ENCODE data around the gene ERAL1. TPM values are rescaled to one million over a fixed set of nuclear protein-coding genes. Genes with fewer than 3 reads are reported as not detected.
A peak's percentile ranks its signal among the peaks of the same experiment; 100 is the strongest.
"Not testable (repeated sequence)": the region's sequence is repeated elsewhere in the genome, so short reads cannot be mapped to it uniquely, and the experiment has no call there.

Gene ERAL1
- total and polyA plus RNA-seq, 2 of the 13 experiments (the other 11 are each of a cell fraction or from before 2014, with no cell fraction given), result 46.9 to 72.2 TPM

DNA sequence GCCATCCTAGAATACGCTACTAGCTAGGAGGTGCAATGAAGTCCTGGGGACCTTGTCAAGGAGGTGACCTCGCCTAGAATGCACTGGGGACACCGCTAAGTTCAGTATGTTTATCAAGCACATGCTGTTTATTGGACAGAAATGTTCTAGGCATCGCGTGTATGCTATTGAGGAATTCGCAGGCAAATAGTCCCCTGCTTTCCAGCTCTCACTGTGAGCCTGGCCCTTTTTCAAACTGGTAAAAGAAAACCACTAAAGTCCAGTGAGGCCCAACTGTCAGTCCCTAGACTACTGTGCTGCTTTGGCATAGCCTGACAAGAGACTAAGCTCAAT is 11.0 kb upstream of the ERAL1 start:
- in situ Hi-C loops (cut with HindIII; ENCODE audit: extremely low pct_ligation_motif_present, low pct_unique_long_range_greater_than_20kb) (no loop called here), intact Hi-C loops (cut with micrococcal nuclease; ENCODE audit: unreplicated experiment) (loop anchor here (2.0 to 5.0 kb wide), 3 partner anchors 36 to 81 kb away; no protein-coding TSS in a partner anchor)
- Histone ChIP-seq H3K4me1 (ENCODE audit: insufficient read depth, low read length) (peaks cover 20% of the 10 kb centered on the region), H3K9ac (ENCODE audit: insufficient read depth, low read depth, low read length) (no peak overlapping the region), H3K4me3 (replicated peaks in 1 of 3; ENCODE audit: insufficient read depth in 1 of 3, low read depth in 2 of 3, low read length in 3 of 3) (no peak overlapping the region), H3K27me3 (ENCODE audit: control insufficient read depth in 1 of 2, insufficient read depth in 2 of 2, low read length in 2 of 2) (no peaks in the 10 kb centered on the region; a peak in 1 of 5 replicates), H3K4me2 (ENCODE audit: low read depth, low read length) (no peak overlapping the region), H3K79me2 (ENCODE audit: insufficient read depth, low read length) (peaks cover 30% of the 10 kb centered on the region), H3K36me3 (replicated peaks in 1 of 2; ENCODE audit: control insufficient read depth in 1 of 2, insufficient read depth in 2 of 2, low read length in 2 of 2) (no peaks in the 10 kb centered on the region), H3K27ac (ENCODE audit: extremely low read length, insufficient read depth, low read length) (no peak overlapping the region), H3K9me3 (ENCODE audit: low read length) (no peaks in the 10 kb centered on the region), H2AFZ (ENCODE audit: low read length) (no peak overlapping the region), H4K20me1 (ENCODE audit: insufficient read depth, low read length) (no peaks in the 10 kb centered on the region)
- 56% methylated on average over 5 of the region's 6 CpGs for WGBS (ENCODE audit: low lambda C conversion rate)
- ATAC-seq, result no peak
- TF ChIP-seq, protein P1, sequence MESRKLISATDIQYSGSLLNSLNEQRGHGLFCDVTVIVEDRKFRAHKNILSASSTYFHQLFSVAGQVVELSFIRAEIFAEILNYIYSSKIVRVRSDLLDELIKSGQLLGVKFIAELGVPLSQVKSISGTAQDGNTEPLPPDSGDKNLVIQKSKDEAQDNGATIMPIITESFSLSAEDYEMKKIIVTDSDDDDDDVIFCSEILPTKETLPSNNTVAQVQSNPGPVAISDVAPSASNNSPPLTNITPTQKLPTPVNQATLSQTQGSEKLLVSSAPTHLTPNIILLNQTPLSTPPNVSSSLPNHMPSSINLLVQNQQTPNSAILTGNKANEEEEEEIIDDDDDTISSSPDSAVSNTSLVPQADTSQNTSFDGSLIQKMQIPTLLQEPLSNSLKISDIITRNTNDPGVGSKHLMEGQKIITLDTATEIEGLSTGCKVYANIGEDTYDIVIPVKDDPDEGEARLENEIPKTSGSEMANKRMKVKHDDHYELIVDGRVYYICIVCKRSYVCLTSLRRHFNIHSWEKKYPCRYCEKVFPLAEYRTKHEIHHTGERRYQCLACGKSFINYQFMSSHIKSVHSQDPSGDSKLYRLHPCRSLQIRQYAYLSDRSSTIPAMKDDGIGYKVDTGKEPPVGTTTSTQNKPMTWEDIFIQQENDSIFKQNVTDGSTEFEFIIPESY (CRISPR knock-in tag; IDR thresholded peaks at IDR 0.05), result 0 out of 2 replicates have a peak, but pooled peaks have one; percentile 21
- TF ChIP-seq, protein P2, sequence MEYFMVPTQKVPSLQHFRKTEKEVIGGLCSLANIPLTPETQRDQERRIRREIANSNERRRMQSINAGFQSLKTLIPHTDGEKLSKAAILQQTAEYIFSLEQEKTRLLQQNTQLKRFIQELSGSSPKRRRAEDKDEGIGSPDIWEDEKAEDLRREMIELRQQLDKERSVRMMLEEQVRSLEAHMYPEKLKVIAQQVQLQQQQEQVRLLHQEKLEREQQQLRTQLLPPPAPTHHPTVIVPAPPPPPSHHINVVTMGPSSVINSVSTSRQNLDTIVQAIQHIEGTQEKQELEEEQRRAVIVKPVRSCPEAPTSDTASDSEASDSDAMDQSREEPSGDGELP (IDR thresholded peaks at IDR 0.05; ENCODE audit: borderline replicate concordance, low read depth), result no peak
- DNase-seq (ENCODE audit: low spot score), result no peak
- CTCF ChIA-PET (ENCODE audit: low intra/inter-chr PET ratio, low total read pairs), result no interaction called here
- BruUV-seq (replicated peaks), result no TSS peak
- POLR2A ChIA-PET, result interaction anchor here (2.1 to 3.0 kb wide), 3 partner anchors 11 to 124 kb away, joined by 7 to 14 read pairs (median 10); partner anchors contain the start of genes ERAL1, RPL23A and TLCD1
- FAIRE-seq, result no peak

DNA sequence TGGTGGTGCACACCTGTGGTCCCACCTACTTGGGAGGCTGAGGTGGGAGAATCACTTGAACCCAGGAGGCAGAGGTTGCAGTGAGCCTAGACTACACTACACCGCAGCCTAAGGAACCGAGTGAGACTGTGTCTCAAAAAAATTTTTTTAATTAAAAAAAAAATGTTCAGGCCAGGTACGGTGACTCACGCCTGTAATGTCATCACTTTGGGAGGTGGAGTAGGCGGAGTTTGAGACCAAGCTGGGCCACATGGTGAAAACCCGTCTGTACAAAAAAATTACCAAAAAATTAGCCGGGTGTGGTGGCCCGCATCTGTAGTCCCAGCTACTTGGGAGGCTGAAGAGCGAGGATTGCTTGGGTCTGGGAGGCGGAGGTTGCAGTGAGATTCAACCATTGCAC is 8.6 kb upstream of the ERAL1 start:
- no peak overlapping the region for H3K27ac ChIP-seq (ENCODE audit: extremely low read length, insufficient read depth, low read length)
- no peak overlapping the region for H3K4me2 ChIP-seq (ENCODE audit: low read depth, low read length)
- in situ Hi-C loops (cut with HindIII; ENCODE audit: extremely low pct_ligation_motif_present, low pct_unique_long_range_greater_than_20kb) (no loop called here), intact Hi-C loops (cut with micrococcal nuclease; ENCODE audit: unreplicated experiment) (no loop called here)
- no TSS peak for BruUV-seq (replicated peaks)
- H3K4me3 ChIP-seq (replicated peaks in 1 of 3; ENCODE audit: insufficient read depth in 1 of 3, low read depth in 2 of 3, low read length in 3 of 3), result no peak overlapping the region
- no peaks in the 10 kb centered on the region for H3K9me3 ChIP-seq (ENCODE audit: low read length)
- CTCF ChIA-PET (ENCODE audit: low intra/inter-chr PET ratio, low total read pairs), result no interaction called here
- DNase-seq (ENCODE audit: low spot score), result no peak
- H4K20me1 ChIP-seq (ENCODE audit: insufficient read depth, low read length), result no peaks in the 10 kb centered on the region
- H3K4me1 ChIP-seq (ENCODE audit: insufficient read depth, low read length), result peaks cover 29% of the 10 kb centered on the region
- TF ChIP-seq ZHX1 (CRISPR knock-in tag; IDR thresholded peaks at IDR 0.05; ENCODE audit: low read depth), result no peak
- no peak for TF ChIP-seq RARA (CRISPR knock-in tag; IDR thresholded peaks at IDR 0.05)
- TF ChIP-seq RBM39 (IDR thresholded peaks at IDR 0.05; ENCODE audit: low read depth, low read length, poor library complexity, severe bottlenecking), result no peak
- FAIRE-seq, result no peak
- H2AFZ ChIP-seq (ENCODE audit: low read length), result no peak overlapping the region
- WGBS (ENCODE audit: low lambda C conversion rate), result 76% methylated on average over 10 of the region's 10 CpGs
- POLR2A ChIA-PET, result no interaction called here
- H3K9ac ChIP-seq (ENCODE audit: insufficient read depth, low read depth, low read length), result no peak overlapping the region
- H3K27me3 ChIP-seq (ENCODE audit: control insufficient read depth in 1 of 2, insufficient read depth in 2 of 2, low read length in 2 of 2), result peaks cover 0 to 1% of the 10 kb centered on the region in 2 experiments; a peak in 2 of 5 replicates
- no peaks in the 10 kb centered on the region for H3K36me3 ChIP-seq (replicated peaks in 1 of 2; ENCODE audit: control insufficient read depth in 1 of 2, insufficient read depth in 2 of 2, low read length in 2 of 2)
- peaks cover 12% of the 10 kb centered on the region for H3K79me2 ChIP-seq (ENCODE audit: insufficient read depth, low read length)
- ATAC-seq, result no peak

DNA sequence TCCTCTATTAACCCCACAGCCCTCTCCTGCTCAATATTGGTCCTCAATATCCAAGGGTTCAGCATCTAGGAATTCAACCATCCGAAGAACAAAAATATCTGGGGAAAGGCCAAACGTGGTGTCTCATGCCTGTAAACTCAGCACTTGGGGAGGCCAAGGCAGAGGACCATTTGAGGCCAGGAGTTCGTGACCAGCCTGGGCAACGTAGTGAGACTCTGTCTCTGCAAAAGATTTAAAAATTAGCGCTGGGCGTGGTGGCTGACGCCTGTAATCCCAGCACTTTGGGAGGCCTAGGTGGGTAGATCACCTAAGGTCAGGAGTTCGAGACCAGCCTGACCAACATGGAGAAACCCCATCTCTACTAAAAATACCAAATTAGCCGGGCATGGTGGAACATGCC is 8.1 kb upstream of the ERAL1 start:
- H2AFZ ChIP-seq (ENCODE audit: low read length); ATAC-seq; BruUV-seq (replicated peaks); H3K27me3 ChIP-seq (ENCODE audit: control insufficient read depth in 1 of 2, insufficient read depth in 2 of 2, low read length in 2 of 2); H4K20me1 ChIP-seq (ENCODE audit: insufficient read depth, low read length); in situ Hi-C loops (cut with HindIII; ENCODE audit: extremely low pct_ligation_motif_present, low pct_unique_long_range_greater_than_20kb); H3K36me3 ChIP-seq (replicated peaks in 1 of 2; ENCODE audit: control insufficient read depth in 1 of 2, insufficient read depth in 2 of 2, low read length in 2 of 2); intact Hi-C loops (cut with micrococcal nuclease; ENCODE audit: unreplicated experiment); POLR2A ChIA-PET; H3K79me2 ChIP-seq (ENCODE audit: insufficient read depth, low read length); H3K9ac ChIP-seq (ENCODE audit: insufficient read depth, low read depth, low read length); FAIRE-seq; H3K27ac ChIP-seq (ENCODE audit: extremely low read length, insufficient read depth, low read length); H3K4me3 ChIP-seq (replicated peaks in 1 of 3; ENCODE audit: insufficient read depth in 1 of 3, low read depth in 2 of 3, low read length in 3 of 3); H3K9me3 ChIP-seq (ENCODE audit: low read length); DNase-seq (ENCODE audit: low spot score); H3K4me2 ChIP-seq (ENCODE audit: low read depth, low read length): not testable (repeated sequence)
- 71% methylated on average over 9 of the region's 9 CpGs for WGBS (ENCODE audit: low lambda C conversion rate)
- CTCF ChIA-PET (ENCODE audit: low intra/inter-chr PET ratio, low total read pairs), result interaction anchor here (0.8 kb wide), 1 partner anchor 56 kb away, joined by 3 read pairs; the partner anchor contains the start of gene DHRS13
- peaks cover 29% of the 10 kb centered on the region for H3K4me1 ChIP-seq (ENCODE audit: insufficient read depth, low read length)

Measured in HepG2 (cell line).